ENCODE measurements around the gene TRIM2.
A peak's percentile ranks its signal among the peaks of the same experiment; 100 is the strongest.

Gene TRIM2

GRCh38 chr4:153275380-153276276 is 71.4 kb downstream of the TRIM2 start:
- DNase-seq (ENCODE audit: low read depth), result no peak

GRCh38 chr4:153276971-153277370 is 72.7 kb downstream of the TRIM2 start:
- no peak for DNase-seq (ENCODE audit: low read depth)

- no peak for DNase-seq (ENCODE audit: low read depth)
Observed at GRCh38 chr4:153281476-153281875, 77.2 kb downstream of the TRIM2 start.

DNA sequence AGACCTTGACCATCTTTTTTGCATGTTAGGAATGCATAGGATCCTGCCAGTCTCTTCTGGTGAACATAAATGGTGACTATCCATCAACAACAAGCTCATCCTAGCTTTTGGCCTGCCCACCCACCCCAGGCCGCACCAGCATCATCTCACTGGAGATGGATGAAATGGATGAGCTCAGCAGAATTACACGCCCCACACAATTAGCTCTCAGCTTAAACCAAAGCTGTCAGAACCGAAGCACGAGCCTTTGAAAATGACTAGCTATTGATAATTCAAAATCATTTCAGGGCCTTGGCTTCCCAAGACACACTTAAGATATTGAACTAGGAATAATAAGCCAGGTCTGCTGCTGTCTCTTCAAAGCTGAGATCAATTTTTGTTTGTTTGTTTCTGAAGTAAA is 77.8 kb downstream of the TRIM2 start:
- DNase-seq (ENCODE audit: low read depth), result no peak

GRCh38 chr4:153283260-153283659 is 79.0 kb downstream of the TRIM2 start:
- DNase-seq (ENCODE audit: low read depth), result no peak

DNA sequence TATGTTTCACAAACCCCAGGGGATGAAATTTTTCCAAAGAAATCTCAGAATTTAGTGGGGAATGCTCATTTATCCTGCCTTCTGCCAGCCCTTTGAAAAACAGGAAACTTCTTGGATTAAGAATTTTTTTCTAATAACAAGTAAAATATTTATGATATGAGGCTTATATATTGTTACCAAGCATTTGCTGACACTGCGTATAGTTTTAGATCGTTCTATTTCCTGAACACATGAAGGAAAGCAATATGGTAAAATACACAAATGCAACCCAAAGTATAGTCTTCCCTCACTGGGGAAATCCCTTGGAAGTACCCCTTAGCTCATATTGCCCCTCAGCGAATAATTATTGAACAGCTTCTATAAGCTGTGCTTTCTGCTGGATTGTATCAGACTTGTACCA is 85.9 kb downstream of the TRIM2 start:
- DNase-seq (ENCODE audit: low read depth), result no peak

DNA sequence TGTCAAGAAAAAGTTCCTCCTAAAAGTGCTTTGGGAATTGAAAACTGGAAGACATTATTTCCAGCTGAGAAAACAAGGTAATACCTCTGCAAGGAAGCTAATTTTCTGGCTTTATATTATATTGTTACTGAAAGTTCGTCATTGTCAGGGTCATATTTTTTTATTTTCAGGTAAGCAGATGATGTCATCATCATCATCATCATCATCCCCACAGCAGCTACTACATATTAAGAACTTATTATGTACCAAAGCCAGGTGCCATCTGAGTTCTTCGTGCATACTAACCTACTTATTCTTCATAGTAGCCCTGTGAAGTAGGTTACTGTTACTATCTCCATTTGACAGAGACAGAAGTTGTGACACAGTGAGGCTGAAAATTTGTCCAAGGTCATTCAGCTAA is 87.3 kb downstream of the TRIM2 start:
- DNase-seq (ENCODE audit: low read depth), result no peak

GRCh38 chr4:153292897-153293741 is 88.9 kb downstream of the TRIM2 start:
- no peak for DNase-seq (ENCODE audit: low read depth)

DNA sequence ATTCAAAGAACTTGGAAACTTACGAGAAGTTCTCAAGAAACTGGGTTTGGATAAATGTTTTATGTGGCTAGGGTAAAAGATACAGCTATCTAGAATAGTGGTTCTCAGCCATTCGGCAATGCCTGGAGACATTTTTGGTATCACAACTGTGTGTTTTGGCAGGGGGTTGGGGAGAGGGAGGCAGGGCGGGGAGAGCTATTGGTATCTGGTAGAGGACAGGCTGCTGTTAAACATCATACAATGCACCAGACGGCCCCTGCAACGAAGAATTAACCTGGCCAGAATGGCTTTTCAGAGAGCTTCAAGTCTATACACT is 89.5 kb downstream of the TRIM2 start:
- DNase-seq (ENCODE audit: low read depth), result no peak

GRCh38 chr4:153294631-153295030 is 90.4 kb downstream of the TRIM2 start:
- DNase-seq (ENCODE audit: low read depth), result no peak

GRCh38 chr4:153295131-153295755 is 91.0 kb downstream of the TRIM2 start:
- no peak for DNase-seq (ENCODE audit: low read depth)

DNA sequence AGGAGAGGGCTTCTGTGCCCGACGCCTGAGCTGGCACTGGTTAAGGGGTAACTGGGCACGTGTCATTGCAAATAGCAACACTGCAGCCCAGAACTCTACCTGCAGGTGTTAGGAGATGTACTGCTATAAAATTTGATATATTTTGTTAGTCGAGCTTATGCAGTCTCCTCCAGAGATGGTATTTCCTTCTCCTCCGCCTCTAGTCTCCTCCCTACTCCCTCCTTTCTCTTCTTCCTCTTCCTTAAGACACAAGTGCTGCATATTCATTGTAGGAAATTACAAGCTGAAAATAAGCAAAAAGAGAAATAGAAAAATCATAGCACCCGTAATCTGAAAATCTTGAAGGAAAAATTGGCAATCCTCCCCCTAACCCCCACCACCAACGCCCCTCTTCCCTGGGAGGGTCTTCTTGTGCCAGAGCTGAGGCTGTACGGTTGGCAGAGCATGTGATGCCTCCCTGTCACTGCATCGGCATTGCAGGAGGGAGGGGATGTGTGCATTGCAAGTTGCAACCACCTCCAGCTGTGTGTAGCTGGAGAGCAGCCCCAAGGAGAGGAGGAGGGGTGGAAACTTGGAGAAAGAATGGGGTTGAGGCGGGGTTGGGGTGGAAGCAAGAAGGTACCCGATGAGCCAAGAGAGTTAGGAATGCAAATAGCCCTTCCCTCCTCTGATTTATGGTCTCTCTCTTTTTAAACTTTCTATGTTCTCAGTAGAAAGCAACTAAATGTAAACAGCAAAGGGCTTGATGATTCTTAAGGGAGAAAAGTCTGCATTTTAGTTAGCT is 92.0 kb downstream of the TRIM2 start:
- peak; percentile 37 for DNase-seq (ENCODE audit: low read depth)

DNA sequence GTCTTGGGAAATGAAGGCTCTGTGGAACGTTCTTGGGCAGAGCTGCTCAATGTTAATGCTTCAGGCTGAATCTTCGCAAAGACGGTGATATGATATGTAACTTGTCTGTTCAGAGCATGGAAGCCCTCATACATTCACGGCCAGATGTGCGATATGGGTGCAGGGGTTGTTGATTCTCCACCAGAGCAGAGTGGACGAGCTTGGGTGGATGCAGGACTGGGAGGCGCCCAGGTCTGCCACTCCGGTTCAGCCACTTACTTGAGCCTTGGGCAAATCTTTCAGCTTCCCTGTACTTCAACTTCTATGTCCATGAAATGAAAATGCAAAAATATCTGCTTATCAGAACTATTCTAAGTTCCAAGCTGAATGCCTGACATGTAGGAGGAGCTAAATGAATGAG is 92.9 kb downstream of the TRIM2 start:
- DNase-seq (ENCODE audit: low read depth), result no peak

GRCh38 chr4:153310793-153311192 is 106.5 kb downstream of the TRIM2 start:
- DNase-seq (ENCODE audit: low read depth), result no peak

DNA sequence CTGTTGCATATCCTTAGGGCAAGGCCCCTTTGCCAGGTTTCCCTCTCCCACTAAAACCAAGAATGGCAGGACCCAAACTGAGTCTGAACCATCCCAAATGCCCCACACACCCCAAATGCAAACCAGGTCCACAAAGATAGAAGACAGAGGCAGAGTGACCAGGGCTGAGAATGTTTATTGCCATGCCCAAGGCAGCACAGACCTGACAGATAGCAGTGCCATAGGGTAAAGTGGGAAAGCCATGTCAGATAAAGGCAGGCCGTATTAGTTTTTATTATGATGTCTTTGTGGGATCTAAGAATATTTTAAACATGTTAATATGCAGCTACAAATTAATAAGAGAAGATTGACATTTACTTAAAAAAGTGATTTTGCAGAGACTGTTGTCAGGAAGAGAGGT is 110.7 kb downstream of the TRIM2 start:
- no peak for DNase-seq (ENCODE audit: low read depth)

- peak; percentile 35 for DNase-seq (ENCODE audit: low read depth)
Observed at GRCh38 chr4:153318696-153319320, 114.6 kb downstream of the TRIM2 start.

DNA sequence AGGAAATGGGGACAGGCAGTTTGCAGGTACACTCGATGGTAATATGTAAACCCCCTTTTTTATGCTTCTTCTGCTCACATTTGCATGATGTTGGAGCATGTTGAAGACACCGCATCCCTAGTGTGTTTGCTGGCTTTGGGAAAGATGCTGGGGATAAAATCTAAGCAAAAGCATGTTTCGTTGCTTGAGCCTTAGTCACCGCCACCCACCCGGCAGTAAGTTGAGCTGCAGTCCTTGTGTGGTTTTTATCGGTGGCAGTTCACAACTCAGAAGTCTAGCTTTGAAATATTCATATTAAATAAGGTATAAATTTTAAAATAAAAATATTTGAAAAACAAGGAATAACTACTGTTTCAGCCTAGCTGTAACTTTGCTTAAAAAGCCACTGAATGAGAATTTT is 118.5 kb downstream of the TRIM2 start:
- DNase-seq (ENCODE audit: low read depth), result no peak

DNA sequence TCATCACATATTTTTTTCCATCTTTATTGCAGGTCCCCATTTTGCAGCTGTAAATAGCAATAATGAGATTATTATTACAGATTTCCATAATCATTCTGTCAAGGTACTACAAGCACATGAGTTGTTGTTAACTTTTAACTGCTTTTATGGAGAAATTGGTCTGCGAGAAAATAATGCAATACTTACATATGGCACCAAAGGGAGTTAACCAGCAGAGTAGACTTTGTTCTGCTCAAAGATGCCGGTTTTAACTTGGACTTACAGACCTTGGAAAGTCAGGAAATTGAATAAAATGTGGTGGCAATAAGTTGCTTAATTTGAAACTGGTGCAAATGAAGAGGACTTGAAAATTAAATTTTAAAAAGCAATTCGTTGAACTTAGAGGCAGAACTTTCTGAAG is 119.8 kb downstream of the TRIM2 start:
- no peak for DNase-seq (ENCODE audit: low read depth)

DNA sequence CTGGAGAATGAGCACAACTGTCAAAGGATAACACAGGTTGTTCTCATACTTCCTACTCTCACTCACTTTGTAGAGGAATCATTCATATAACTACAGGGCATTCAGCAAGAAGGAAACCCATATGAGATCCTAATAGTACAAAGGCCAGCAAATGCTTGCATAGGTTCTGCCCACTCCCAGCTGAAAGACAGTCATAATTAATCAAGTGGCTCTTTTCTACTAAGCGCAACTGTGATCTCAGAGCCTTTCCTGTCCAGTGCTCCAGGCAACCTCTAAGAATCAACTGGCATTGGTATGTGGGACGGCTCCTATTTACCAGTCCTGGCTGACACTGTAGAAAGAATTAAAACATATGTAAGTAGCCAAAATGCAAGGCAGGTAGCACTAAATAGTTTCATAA is 121.3 kb downstream of the TRIM2 start:
- DNase-seq (ENCODE audit: low read depth), result no peak

- peak; percentile 53 for DNase-seq (ENCODE audit: low read depth)
Observed at GRCh38 chr4:153326513-153326912, 122.3 kb downstream of the TRIM2 start.

GRCh38 chr4:153327247-153327646 is 123.0 kb downstream of the TRIM2 start:
- DNase-seq (ENCODE audit: low read depth), result no peak

- no peak for DNase-seq (ENCODE audit: low read depth)
Observed at GRCh38 chr4:153332936-153333335, 128.7 kb downstream of the TRIM2 start.
